WTC11 (cell line): ENCODE results near the gene FANK1.

Source experiments
- ELF4 ChIP-seq: sonication (generic); formaldehyde crosslinking; IDR thresholded peaks from 2 replicates; pipeline ENCODE4 v1.8.1; 2022; ENCODE audit warnings: low read depth, mild to moderate bottlenecking, moderate library complexity, missing genetic modification reagents
- KAT7 ChIP-seq: sonication (generic); formaldehyde crosslinking; IDR thresholded peaks from 2 replicates; pipeline ENCODE4 v1.8.1; 2023; ENCODE audit warnings: missing genetic modification reagents, mild to moderate bottlenecking, borderline replicate concordance
- RELA ChIP-seq: sonication (generic); formaldehyde crosslinking; IDR thresholded peaks from 2 replicates; pipeline ENCODE4 v1.8.1; 2022; ENCODE audit warnings: missing genetic modification reagents, mild to moderate bottlenecking, borderline replicate concordance
- SP1 ChIP-seq: sonication (generic); formaldehyde crosslinking; conservative IDR thresholded peaks from 2 replicates; pipeline ENCODE4 v1.8.1; 2022; ENCODE audit warnings: missing genetic modification reagents
- ZNF121 ChIP-seq: sonication (generic); formaldehyde crosslinking; IDR thresholded peaks from 2 replicates; pipeline ENCODE4 v1.8.0; 2023; ENCODE audit warnings: missing genetic modification reagents
- ZNF232 ChIP-seq: sonication (generic); formaldehyde crosslinking; IDR thresholded peaks from 2 replicates; pipeline ENCODE4 v1.8.0; 2022; ENCODE audit warnings: mild to moderate bottlenecking, missing genetic modification reagents
- ZNF671 ChIP-seq: fragments of 250-450 bp; sonication (Bioruptor Pico); IDR thresholded peaks from 2 replicates; pipeline ENCODE4 v1.8.0; 2021; ENCODE audit warnings: mild to moderate bottlenecking
- TF ChIP-seq, protein P1 (sequence below): fragments of 200-600 bp; IDR thresholded peaks from 2 replicates; pipeline ENCODE4 v1.8.0; 2022; ENCODE audit warnings: antibody characterized with exemption
- TF ChIP-seq, protein P2 (sequence below): sonication (generic); formaldehyde crosslinking; IDR thresholded peaks from 2 replicates; pipeline ENCODE4 v1.8.1; 2022; ENCODE audit warnings: missing genetic modification reagents, borderline replicate concordance
- TF ChIP-seq, protein P3 (sequence below): sonication (generic); formaldehyde crosslinking; IDR thresholded peaks from 2 replicates; pipeline ENCODE4 v1.8.1; 2023; ENCODE audit warnings: mild to moderate bottlenecking, missing genetic modification reagents, moderate library complexity

DNA sequence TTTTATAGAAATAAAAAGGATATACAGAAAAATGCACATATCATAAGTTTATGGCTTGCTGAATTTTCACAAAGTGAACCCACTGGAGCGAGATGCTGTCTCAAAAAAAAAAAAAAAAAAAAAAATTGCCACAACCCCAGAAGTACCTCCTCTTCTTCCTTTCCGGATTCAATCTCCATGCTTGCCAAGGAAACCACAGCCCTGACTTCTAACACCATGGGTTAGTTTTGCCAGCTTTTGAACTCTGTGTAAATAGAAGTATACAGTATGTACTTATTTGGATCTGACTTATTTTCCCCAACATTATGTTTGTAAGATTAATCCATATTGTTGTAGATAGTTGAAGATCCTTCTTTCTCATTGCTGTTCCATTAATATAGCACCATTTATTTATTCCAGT, 40.0 kb downstream of the FANK1 start:
- TF ChIP-seq, protein P1, sequence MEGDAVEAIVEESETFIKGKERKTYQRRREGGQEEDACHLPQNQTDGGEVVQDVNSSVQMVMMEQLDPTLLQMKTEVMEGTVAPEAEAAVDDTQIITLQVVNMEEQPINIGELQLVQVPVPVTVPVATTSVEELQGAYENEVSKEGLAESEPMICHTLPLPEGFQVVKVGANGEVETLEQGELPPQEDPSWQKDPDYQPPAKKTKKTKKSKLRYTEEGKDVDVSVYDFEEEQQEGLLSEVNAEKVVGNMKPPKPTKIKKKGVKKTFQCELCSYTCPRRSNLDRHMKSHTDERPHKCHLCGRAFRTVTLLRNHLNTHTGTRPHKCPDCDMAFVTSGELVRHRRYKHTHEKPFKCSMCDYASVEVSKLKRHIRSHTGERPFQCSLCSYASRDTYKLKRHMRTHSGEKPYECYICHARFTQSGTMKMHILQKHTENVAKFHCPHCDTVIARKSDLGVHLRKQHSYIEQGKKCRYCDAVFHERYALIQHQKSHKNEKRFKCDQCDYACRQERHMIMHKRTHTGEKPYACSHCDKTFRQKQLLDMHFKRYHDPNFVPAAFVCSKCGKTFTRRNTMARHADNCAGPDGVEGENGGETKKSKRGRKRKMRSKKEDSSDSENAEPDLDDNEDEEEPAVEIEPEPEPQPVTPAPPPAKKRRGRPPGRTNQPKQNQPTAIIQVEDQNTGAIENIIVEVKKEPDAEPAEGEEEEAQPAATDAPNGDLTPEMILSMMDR = no peak
- TF ChIP-seq, protein P2, sequence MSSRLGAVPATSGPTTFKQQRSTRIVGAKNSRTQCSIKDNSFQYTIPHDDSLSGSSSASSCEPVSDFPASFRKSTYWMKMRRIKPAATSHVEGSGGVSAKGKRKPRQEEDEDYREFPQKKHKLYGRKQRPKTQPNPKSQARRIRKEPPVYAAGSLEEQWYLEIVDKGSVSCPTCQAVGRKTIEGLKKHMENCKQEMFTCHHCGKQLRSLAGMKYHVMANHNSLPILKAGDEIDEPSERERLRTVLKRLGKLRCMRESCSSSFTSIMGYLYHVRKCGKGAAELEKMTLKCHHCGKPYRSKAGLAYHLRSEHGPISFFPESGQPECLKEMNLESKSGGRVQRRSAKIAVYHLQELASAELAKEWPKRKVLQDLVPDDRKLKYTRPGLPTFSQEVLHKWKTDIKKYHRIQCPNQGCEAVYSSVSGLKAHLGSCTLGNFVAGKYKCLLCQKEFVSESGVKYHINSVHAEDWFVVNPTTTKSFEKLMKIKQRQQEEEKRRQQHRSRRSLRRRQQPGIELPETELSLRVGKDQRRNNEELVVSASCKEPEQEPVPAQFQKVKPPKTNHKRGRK = no peak
- no peak for TF ChIP-seq ZNF121 (CRISPR knock-in tag)
- TF ChIP-seq, protein P3, sequence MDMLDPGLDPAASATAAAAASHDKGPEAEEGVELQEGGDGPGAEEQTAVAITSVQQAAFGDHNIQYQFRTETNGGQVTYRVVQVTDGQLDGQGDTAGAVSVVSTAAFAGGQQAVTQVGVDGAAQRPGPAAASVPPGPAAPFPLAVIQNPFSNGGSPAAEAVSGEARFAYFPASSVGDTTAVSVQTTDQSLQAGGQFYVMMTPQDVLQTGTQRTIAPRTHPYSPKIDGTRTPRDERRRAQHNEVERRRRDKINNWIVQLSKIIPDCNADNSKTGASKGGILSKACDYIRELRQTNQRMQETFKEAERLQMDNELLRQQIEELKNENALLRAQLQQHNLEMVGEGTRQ = no peak
- TF ChIP-seq KAT7 = no peak
- TF ChIP-seq RELA (CRISPR knock-in tag) = no peak
- no peak for TF ChIP-seq ZNF671 (CRISPR knock-in tag)
- TF ChIP-seq SP1 (CRISPR knock-in tag) = no peak
- no peak for TF ChIP-seq ZNF232
- no peak for TF ChIP-seq ELF4
